NOMO-1 treated with dmso at 0.1 percent for 144 hours (cell line): ENCODE results near the gene GIPR.

ENCODE experiments used
- DNase-seq: peaks from one replicate; lab custom pipeline; 2025; ENCODE audit not compliant: unreplicated experiment; lab: John Stamatoyannopoulos, UW

The GIPR gene

GRCh38 chr19:45729800-45730290, 61.8 kb downstream of the GIPR start:
- no peak for DNase-seq

- peak; percentile 99 for DNase-seq
Measured at GRCh38 chr19:45730368-45731288, 62.6 kb downstream of the GIPR start, which contains the start of gene FBXO46. FBXO46 (minus strand) TSS chr19:45730896; CDS start chr19:45713495, 17,401 bp downstream.
